Activated naive CD4-positive, alpha-beta T cell treated with anti-CD3 and anti-CD28 coated beads, Interleukin-2, amount 10 ng/mL, durations not matched to agents 7 days and 5 days (primary cell): ENCODE data around the gene OTOF.

Experiments used
- CTCF ChIA-PET: fragments of 350-600 bp; sonication (Branson Sonifier 250); formaldehyde crosslinking; loops from one replicate; lab custom pipeline; 2021; ENCODE audit warnings: antibody characterized with exemption; lab: Charles Lee
- DNase-seq: peaks from one replicate; pipeline ENCODE4 v3.0.0-alpha.2; 2020
- H3K27ac Mint-ChIP-seq: one replicate; pipeline ENCODE4 v1.8.0; 2021; ENCODE audit warnings: mild to moderate bottlenecking, moderate library complexity, mixed read lengths
- H3K27me3 Mint-ChIP-seq: one replicate; pipeline ENCODE4 v1.8.0; 2021; ENCODE audit warnings: mild to moderate bottlenecking, mixed read lengths
- H3K36me3 Mint-ChIP-seq: one replicate; pipeline ENCODE4 v1.8.0; 2021; ENCODE audit warnings: mixed read lengths
- H3K4me1 Mint-ChIP-seq: one replicate; pipeline ENCODE4 v1.8.0; 2021; ENCODE audit warnings: mixed read lengths
- H3K4me3 Mint-ChIP-seq: one replicate; pipeline ENCODE4 v1.8.0; 2021; ENCODE audit warnings: mild to moderate bottlenecking, moderate library complexity, mixed read lengths
- H3K9me3 Mint-ChIP-seq: one replicate; pipeline ENCODE4 v1.8.0; 2021; ENCODE audit warnings: mixed read lengths

OTOF gene

DNA sequence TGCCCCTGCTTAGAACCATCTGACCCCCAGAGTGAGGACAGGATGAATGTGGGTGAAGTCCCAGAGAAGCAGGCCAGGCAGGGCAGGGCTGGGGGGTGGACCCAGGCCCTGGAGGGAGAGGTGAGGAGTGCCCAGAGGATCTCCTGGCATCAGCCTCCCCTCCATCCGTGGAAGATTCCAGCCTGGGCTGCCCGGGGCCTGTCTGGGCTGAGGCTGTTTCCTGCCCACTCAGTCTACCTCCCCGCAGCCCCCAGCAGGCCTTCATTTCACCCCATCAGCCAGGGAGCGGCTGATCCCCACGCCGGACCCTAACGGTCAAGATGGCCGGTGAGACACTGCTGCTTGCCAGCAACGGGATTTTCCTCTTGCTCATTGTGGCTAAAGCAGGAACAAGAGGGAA is 35.3 kb upstream of the OTOF start:
- no peak overlapping the region for H3K4me3 Mint-ChIP-seq
- H3K4me1 Mint-ChIP-seq: no peaks in the 10 kb centered on the region
- H3K9me3 Mint-ChIP-seq: no peaks in the 10 kb centered on the region
- H3K27ac Mint-ChIP-seq: no peak overlapping the region
- H3K36me3 Mint-ChIP-seq: no peaks in the 10 kb centered on the region
- peaks cover 35% of the 10 kb centered on the region for H3K27me3 Mint-ChIP-seq
- no peak for DNase-seq
- CTCF ChIA-PET: interaction anchor here (1.1 kb wide), 1 partner anchor 11 kb away, joined by 4 read pairs; no protein-coding TSS in a partner anchor

DNA sequence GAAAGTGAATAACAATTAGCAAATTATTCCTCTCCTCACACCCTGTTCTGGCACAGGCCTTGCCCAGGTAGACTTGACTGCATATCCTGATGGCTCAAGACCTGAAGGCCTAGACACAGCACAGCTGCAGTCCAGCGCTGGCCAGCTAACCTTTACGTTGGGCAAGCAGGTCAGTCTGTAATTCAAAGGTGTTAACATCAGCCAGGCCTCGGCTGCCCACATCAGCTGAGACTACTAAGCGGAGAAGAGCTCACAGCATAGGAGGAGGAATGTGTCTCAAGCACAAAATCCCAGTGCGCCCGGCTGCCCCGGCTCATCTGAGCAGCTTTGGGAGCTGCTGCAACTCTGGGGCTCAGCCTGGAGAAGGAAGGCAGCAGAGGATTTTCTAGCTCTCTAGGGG is 33.5 kb upstream of the OTOF start:
- no peak for DNase-seq
- Mint-ChIP-seq H3K9me3 (no peaks in the 10 kb centered on the region), H3K27me3 (peaks cover 34% of the 10 kb centered on the region), H3K36me3 (no peaks in the 10 kb centered on the region), H3K4me1 (no peaks in the 10 kb centered on the region), H3K27ac (no peak overlapping the region), H3K4me3 (no peak overlapping the region)
- CTCF ChIA-PET: no interaction called here

DNA sequence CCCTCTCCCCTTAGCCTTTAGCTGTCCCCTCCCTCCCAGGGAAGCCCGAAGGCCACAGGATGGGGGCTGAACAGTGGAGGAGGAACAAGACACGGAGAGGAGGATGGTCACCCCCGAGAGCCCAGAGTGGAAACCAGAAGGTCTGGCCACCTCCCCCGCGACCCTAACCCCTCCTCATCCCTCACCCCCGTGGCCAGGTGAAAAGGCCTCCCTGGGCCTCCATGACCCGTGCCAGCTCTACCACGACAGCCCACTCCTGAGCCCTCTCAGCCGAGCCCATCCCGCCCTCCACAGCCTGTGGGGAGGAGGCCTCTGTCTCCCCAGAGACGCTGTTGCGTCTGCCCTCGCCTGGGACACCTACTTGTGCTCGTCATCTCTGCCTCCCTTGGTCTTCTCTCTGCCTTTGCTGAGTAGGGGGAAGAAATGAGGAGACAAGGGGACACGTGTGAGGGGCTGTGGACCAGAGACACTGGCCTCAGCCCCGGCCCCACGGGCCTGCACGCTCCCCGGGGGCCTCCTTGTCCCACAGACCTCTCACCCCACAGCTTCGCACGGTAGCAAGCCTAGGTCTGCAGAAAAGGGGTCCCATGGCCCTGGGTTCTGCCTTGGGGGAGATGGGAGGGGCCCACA is 32.5 kb upstream of the OTOF start:
- CTCF ChIA-PET: no interaction called here
- DNase-seq: no peak
- H3K27me3 Mint-ChIP-seq: peaks cover 37% of the 10 kb centered on the region
- no peaks in the 10 kb centered on the region for H3K36me3 Mint-ChIP-seq
- H3K4me3 Mint-ChIP-seq: no peak overlapping the region
- no peak overlapping the region for H3K27ac Mint-ChIP-seq
- H3K9me3 Mint-ChIP-seq: no peaks in the 10 kb centered on the region
- no peaks in the 10 kb centered on the region for H3K4me1 Mint-ChIP-seq

DNA sequence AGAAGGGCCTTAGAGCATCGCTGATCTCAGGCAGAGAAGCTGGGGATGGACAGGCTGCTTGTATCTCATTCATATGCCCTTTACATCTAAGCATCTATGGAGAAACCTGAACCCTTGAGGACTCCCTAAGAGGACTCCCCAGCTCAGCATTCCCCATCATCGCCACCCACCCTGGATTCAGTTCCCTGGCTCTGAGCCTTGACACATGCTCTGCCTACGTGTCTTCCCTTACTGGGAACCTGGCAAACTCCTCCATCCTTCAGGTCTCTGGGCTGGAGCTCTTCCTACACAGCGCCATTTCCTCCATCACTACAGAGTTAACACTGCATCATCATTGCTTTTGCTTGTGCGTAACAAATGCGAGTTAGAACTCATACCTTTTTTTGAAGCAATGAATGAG is 31.2 kb upstream of the OTOF start:
- H3K9me3 Mint-ChIP-seq: no peaks in the 10 kb centered on the region
- H3K27ac Mint-ChIP-seq: no peak overlapping the region
- no peaks in the 10 kb centered on the region for H3K4me1 Mint-ChIP-seq
- DNase-seq: no peak
- H3K36me3 Mint-ChIP-seq: no peaks in the 10 kb centered on the region
- CTCF ChIA-PET: interaction anchor here (1.0 kb wide), 1 partner anchor 69 kb away, joined by 4 read pairs; no protein-coding TSS in a partner anchor
- H3K27me3 Mint-ChIP-seq: peaks cover 43% of the 10 kb centered on the region
- H3K4me3 Mint-ChIP-seq: no peak overlapping the region

DNA sequence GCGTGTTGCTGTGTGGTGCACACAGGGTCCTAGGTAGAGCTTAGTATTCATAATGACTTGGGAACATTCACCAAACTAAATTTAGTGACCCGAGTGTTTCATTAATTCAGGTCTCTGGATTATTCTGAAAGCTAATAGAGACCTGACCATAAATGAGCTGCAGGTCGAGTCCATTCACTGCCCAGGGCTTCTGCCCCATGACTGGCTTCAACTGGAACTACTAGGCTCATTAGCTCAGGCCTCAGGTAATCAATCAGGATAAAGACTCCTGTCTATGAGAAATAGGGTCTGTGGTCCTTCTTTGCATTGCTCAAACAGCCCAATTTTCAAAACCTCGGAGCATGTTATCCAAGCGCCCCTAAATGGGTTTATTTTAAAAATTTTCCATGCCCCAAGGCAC is 30.0 kb upstream of the OTOF start:
- Mint-ChIP-seq H3K36me3 (no peaks in the 10 kb centered on the region), H3K27ac (no peak overlapping the region), H3K9me3 (no peaks in the 10 kb centered on the region), H3K4me3 (no peak overlapping the region), H3K27me3 (peaks cover 50% of the 10 kb centered on the region), H3K4me1 (peaks cover 7% of the 10 kb centered on the region)
- DNase-seq: no peak
- CTCF ChIA-PET: no interaction called here

DNA sequence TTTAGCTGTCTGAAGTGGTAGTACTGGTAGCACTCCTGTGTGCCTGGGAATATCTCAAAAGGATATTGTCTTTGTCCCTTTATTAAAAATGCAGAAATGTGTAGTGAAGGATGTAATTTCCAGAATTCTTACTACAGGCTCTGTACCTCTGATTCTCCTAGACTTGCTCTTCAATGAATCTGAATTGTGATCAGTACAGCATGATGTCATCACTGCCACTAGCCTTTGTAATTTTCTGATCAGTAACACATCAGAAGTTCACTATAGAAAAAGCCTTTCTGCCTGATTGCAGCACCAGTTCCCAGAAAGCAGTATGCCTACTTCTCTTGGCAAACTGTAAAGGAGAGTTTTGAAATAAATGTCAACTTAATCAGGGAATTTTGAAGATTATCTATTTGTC is 29.2 kb upstream of the OTOF start:
- Mint-ChIP-seq H3K27ac (no peak overlapping the region), H3K36me3 (no peaks in the 10 kb centered on the region), H3K4me3 (no peak overlapping the region), H3K9me3 (no peaks in the 10 kb centered on the region), H3K27me3 (peaks cover 42% of the 10 kb centered on the region), H3K4me1 (peaks cover 7% of the 10 kb centered on the region)
- no peak for DNase-seq
- CTCF ChIA-PET: no interaction called here

DNA sequence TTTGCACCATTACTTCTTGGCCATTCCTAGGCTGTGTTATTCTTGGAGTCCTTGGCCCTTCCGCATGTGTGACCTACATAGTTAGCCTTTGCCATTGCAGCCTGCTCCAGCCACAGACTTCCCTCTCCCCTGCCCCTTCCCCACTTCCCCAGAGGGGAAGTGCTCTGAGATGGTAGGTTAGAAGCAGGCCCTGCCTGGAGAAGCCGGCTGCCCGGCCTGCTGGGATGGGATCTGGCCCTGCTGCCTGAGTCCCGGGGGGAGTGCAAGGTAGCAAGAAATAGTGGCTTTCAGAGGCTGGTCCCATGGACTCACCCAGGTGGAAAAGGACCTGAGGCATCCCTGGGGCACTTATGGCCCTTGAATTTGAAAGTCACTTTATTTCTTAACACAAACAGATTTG is 28.4 kb upstream of the OTOF start:
- CTCF ChIA-PET: interaction anchor here (1.1 kb wide), 1 partner anchor 68 kb away, joined by 3 read pairs; no protein-coding TSS in a partner anchor
- Mint-ChIP-seq H3K27me3 (peaks cover 41% of the 10 kb centered on the region), H3K27ac (no peak overlapping the region), H3K4me3 (no peak overlapping the region), H3K36me3 (no peaks in the 10 kb centered on the region), H3K9me3 (no peaks in the 10 kb centered on the region), H3K4me1 (peaks cover 7% of the 10 kb centered on the region)
- no peak for DNase-seq

DNA sequence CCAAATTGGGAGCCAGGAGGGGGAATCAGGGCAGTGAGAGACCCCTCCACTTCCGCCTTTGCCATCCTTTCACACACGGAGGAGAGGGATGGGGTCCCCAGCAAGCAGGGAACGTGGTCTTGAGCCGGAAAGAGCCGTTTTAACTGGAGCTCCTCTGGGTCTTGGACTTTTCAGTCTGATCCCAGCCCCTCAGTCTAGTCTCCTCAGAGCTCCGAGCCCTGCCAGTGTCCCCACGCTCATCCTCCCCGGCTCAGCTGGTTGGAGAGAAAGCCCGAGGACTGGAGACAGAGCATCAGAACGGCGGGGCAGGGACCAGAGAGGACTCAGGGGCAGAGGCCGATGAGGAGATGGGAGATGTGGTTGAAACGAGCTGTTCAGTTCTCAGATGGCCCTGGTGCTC is 26.1 kb upstream of the OTOF start:
- H3K36me3 Mint-ChIP-seq: no peaks in the 10 kb centered on the region
- H3K27ac Mint-ChIP-seq: no peak overlapping the region
- no peak for DNase-seq
- no peaks in the 10 kb centered on the region for H3K9me3 Mint-ChIP-seq
- peaks cover 7% of the 10 kb centered on the region for H3K4me1 Mint-ChIP-seq
- peak overlapping the region; percentile 57 for H3K4me3 Mint-ChIP-seq
- CTCF ChIA-PET: interaction anchor here (0.6 to 3.6 kb wide), 8 partner anchors 9 to 651 kb away, joined by 3 to 52 read pairs (median 4); partner anchors contain the start of gene OTOF
- peaks cover 42% of the 10 kb centered on the region for H3K27me3 Mint-ChIP-seq

DNA sequence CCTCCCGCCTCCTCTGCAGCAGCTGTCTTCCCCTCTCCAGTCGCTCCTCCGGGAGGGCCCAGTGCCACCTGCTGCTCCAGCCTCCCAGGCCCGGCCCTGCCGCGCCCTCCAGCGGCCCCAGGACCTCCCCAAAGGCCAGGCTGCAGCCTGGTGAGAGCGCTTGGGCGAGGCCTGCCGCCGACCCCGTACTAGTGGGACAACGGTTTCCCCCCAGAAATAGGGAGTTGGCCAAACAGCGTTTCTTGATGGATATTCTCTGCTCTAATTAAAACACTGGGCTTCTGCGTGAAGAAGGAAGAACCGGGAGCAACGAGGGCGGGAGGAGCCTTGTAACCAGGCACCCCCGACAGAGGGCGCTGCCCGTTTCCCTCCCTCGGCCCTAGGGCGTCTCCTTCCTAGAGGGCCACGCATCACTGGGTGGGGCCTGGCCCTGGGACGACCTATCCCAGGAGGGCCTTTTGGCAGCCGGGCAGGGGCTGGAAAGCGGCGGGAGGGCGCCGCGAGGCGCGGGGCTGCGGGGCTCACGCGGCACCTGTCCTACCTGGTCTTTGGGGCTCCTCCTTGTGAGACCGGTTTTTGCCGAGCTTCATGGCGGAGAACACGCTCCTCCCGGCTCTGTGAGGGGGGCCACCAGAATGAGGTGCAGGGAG is 25.4 kb upstream of the OTOF start:
- H3K4me1 Mint-ChIP-seq: peaks cover 7% of the 10 kb centered on the region
- H3K36me3 Mint-ChIP-seq: no peaks in the 10 kb centered on the region
- H3K9me3 Mint-ChIP-seq: no peaks in the 10 kb centered on the region
- peak overlapping the region; percentile 57 for H3K4me3 Mint-ChIP-seq
- H3K27ac Mint-ChIP-seq: no peak overlapping the region
- CTCF ChIA-PET: interaction anchor here (0.6 to 3.6 kb wide), 19 partner anchors 8 to 650 kb away, joined by 3 to 52 read pairs (median 4); partner anchors contain the start of gene OTOF
- H3K27me3 Mint-ChIP-seq: peaks cover 42% of the 10 kb centered on the region
- DNase-seq: peak; percentile 90

DNA sequence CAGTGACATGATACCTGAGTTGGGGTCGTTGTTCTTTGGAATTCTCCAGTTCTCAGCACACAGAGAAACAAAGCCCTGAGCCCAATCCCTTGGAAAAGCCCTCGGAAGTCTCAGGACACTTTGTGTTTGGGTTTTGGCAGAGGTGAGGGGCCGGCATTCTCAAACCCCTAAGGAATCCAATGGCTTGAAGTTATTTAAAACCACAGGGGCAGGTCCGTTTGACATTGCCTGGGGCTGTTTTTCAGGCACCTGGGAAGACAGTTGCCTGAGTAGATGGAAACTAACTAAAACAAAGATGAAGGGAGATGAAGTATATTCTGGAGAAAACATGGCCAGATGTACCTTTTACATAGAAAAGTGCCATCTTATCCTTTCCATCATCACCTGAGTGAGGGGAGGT is 22.5 kb upstream of the OTOF start:
- no peak overlapping the region for H3K27ac Mint-ChIP-seq
- H3K4me3 Mint-ChIP-seq: no peak overlapping the region
- peaks cover 7% of the 10 kb centered on the region for H3K4me1 Mint-ChIP-seq
- no peaks in the 10 kb centered on the region for H3K9me3 Mint-ChIP-seq
- peaks cover 38% of the 10 kb centered on the region for H3K27me3 Mint-ChIP-seq
- no peak for DNase-seq
- H3K36me3 Mint-ChIP-seq: no peaks in the 10 kb centered on the region
- CTCF ChIA-PET: no interaction called here

DNA sequence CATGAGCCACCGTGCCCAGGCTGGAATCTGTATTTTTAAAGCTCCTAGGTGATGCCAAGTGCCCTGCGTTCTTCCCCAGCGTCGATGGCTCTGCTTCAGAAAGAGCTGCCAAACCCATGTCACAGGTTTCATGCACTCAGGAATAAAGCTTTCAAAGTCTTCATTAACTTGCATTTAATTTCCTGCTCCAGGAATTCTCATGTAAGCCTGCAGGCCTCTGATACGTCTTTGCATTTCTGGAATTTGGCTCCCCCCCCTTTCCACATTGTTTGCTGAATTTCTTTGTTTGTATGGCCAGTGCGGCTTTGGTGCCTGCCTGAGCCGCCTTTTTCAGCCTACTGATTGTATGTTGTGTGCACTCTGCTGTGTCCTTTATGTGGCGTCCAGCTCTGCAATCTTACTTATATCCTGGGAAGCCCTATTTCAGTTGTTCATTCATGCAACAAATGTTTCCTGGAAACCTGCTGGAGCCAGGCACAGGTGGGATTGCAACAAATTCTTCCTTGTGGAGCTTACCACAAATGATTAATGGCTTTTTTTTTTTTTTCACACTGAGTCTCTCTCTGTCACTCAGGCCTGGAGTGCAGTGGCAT is 17.9 kb upstream of the OTOF start:
- Mint-ChIP-seq H3K27me3 (peaks cover 16% of the 10 kb centered on the region), H3K36me3 (no peaks in the 10 kb centered on the region), H3K9me3 (no peaks in the 10 kb centered on the region), H3K27ac (no peak overlapping the region), H3K4me1 (peaks cover 2% of the 10 kb centered on the region), H3K4me3 (no peak overlapping the region)
- CTCF ChIA-PET: interaction anchor here (1.1 to 1.2 kb wide), 2 partner anchors 8 to 249 kb away, joined by 3 read pairs; no protein-coding TSS in a partner anchor
- no peak for DNase-seq

DNA sequence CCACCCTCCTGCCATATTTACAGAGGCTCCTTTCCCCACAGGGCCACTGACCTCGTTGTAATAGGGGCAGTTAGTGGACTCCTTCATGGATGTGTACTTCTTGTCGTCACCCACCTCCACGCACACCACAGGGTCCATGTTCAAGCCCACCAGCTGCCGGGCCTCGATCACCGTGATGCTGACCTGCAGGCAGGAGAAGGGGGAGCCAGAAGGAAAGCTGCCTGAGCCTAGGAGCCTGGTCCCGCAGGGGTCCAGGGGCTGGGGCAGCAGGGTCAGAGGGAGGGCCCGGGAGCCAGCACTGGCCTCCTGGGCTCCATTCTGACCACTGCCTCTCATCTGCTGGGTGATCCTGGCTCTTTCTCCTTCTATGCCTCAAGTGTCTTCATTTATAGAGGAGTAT is 17.0 kb upstream of the OTOF start:
- Mint-ChIP-seq H3K27ac (no peak overlapping the region), H3K4me3 (no peak overlapping the region), H3K27me3 (peaks cover 14% of the 10 kb centered on the region), H3K4me1 (peaks cover 2% of the 10 kb centered on the region), H3K36me3 (no peaks in the 10 kb centered on the region), H3K9me3 (no peaks in the 10 kb centered on the region)
- DNase-seq: no peak
- CTCF ChIA-PET: interaction anchor here (1.2 kb wide), 1 partner anchor 9 kb away, joined by 3 read pairs; no protein-coding TSS in a partner anchor

DNA sequence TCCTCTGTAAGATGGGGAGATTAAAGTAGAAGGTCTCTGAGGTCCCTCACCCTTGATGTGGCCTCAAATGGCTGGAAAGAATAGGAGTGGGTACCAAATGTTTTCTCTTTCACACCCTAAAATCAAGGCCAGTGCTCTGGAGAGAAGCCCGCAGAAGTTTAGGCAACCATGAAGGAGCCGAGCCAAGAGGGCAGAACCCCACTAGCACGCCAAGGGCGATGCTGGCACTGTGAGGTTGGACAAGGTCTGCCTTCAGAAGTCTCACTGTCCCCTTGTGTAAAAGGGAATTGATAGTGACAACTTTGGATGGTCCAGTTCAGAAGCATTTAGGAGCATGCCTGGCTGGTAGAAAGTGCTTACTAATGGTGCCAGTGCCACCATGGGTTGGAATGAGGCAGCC is 16.3 kb upstream of the OTOF start:
- no peak for DNase-seq
- Mint-ChIP-seq H3K27ac (no peak overlapping the region), H3K9me3 (no peaks in the 10 kb centered on the region), H3K4me3 (no peak overlapping the region), H3K36me3 (no peaks in the 10 kb centered on the region), H3K4me1 (peaks cover 2% of the 10 kb centered on the region), H3K27me3 (peaks cover 14% of the 10 kb centered on the region)
- CTCF ChIA-PET: no interaction called here

DNA sequence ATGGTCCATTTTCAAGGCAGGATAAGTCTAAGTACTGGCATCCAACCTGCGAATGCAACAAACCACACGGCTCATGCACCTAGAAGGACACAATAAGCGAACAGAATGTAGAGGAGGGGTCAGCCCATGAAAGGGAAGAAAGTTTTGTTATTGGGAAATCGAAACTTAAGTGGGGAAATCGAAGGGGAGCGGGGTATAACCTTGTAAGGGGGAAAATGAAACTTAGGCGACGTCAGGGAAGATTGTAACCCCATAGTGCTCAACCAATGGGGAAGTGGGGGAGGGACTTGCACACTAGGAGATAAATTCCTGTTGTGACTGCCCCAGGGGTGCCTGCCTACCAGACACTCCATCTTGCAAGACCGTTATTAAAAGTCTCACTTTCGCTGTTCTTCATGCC is 15.6 kb upstream of the OTOF start:
- Mint-ChIP-seq H3K27ac (no peak overlapping the region), H3K27me3 (peaks cover 7% of the 10 kb centered on the region)
- CTCF ChIA-PET: no interaction called here

More for the DNA sequence above, 15.6 kb upstream of the OTOF start:
- no peak overlapping the region for H3K4me3 Mint-ChIP-seq
- DNase-seq: no peak
- no peaks in the 10 kb centered on the region for H3K36me3 Mint-ChIP-seq
- H3K4me1 Mint-ChIP-seq: peaks cover 2% of the 10 kb centered on the region
- H3K9me3 Mint-ChIP-seq: no peaks in the 10 kb centered on the region
